Mesodermal cell (in vitro differentiated cells): ENCODE measurements around the gene GABRG3.

Source experiments
- H3K27ac ChIP-seq: 2 replicates; pipeline ENCODE4 v1.7.0; 2013; ENCODE audit warnings: mild to moderate bottlenecking, low read depth, low read length, moderate library complexity; ENCODE audit not compliant: severe bottlenecking
- H3K36me3 ChIP-seq: 2 replicates; pipeline ENCODE4 v1.7.1; 2013; ENCODE audit warnings: mild to moderate bottlenecking, low read length, moderate library complexity; ENCODE audit not compliant: control insufficient read depth, insufficient read depth
- H3K4me1 ChIP-seq: one replicate; pipeline ENCODE4 v1.7.1; 2013; ENCODE audit warnings: mild to moderate bottlenecking, low read length; ENCODE audit not compliant: insufficient read depth, control insufficient read depth, poor library complexity, severe bottlenecking
- H3K4me3 ChIP-seq: 2 replicates; pipeline ENCODE4 v1.7.0; 2013; ENCODE audit warnings: low read length, control low read depth, mild to moderate bottlenecking; ENCODE audit not compliant: insufficient read depth, poor library complexity, severe bottlenecking; ENCODE audit errors: extremely low read depth
- H3K9me3 ChIP-seq: 2 replicates; pipeline ENCODE4 v1.7.1; 2013; ENCODE audit warnings: mild to moderate bottlenecking, low read length, moderate library complexity; ENCODE audit not compliant: control insufficient read depth
- WGBS, 2 experiments: methylation state at CpG; one replicate each; pipeline ENCODE4 v1.1.5; 2013; ENCODE audit warnings: missing lambda C conversion rate in 2 of 2; ENCODE audit not compliant: insufficient coverage in 2 of 2; 5-methylcytosine and 5-hydroxymethylcytosine counted together

Gene GABRG3

DNA sequence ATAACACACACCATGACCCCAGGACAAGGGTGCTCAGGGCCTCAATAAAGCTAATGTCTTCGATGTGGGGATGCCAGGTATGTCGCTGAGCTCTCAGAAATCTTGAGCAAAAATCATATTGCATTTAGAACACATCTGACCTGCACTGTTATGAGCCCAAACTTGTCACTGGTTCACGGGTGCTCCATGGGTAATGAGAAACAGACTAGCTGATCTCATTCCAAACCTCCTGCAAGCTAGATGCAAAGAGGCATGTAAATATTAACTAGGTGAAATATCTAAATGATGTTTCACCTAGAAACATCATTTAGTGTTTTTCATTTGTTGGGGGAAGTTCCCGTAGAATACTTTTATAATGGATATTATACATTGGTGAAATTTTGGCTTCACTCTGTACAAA, 578.8 kb downstream of the GABRG3 start:
- Histone ChIP-seq H3K27ac (no peak overlapping the region), H3K9me3 (no peaks in the 10 kb centered on the region), H3K4me3 (no peak overlapping the region), H3K4me1 (no peaks in the 10 kb centered on the region), H3K36me3 (no peaks in the 10 kb centered on the region)
- 98 to 100% methylated on average over 3 of the region's 4 CpGs for WGBS, 2 experiments

DNA sequence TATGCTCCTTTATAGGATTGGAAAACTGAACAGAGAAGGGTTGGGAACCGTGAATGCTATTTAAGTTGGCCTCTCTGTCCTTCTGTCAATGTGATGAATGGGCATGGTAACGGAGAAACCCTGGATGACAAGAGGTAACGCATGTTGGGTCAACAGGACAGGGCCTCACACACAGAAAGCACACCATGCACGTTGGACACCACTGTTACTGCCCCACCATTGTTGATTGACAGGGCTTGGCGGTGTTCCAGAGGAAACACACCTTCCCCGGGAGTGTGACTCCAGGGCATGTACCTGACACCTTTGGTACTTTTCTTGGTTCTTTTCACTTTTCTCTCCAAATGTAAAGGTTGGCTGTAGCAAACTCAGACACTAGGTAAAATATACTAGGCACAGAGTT, 579.7 kb downstream of the GABRG3 start:
- no peak overlapping the region for H3K27ac ChIP-seq
- no peak overlapping the region for H3K4me3 ChIP-seq
- H3K4me1 ChIP-seq: no peaks in the 10 kb centered on the region
- no peaks in the 10 kb centered on the region for H3K36me3 ChIP-seq
- H3K9me3 ChIP-seq: no peaks in the 10 kb centered on the region
- WGBS, 2 experiments: 86 to 90% methylated on average over 6 of the region's 6 CpGs

DNA sequence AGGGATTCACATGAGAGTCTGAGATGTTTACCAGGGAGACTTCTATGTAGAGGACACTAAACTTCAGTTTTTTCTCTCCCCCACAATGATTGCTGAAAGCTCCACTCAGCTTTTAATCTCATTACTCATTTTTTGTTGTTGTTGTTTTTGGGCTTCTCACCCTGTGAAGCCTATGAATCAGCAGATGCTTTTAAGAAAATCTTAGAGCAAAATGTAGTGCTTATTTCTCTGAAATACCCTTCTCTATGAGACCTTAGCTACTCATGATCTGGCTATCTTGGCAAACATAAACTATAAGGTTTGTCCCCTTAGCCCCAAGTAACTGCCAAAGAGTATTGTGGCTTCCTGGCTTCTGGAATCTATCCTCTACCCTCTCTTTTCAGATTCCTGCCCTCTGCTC, 590.8 kb downstream of the GABRG3 start:
- Histone ChIP-seq H3K27ac (no peak overlapping the region), H3K9me3 (no peaks in the 10 kb centered on the region), H3K36me3 (no peaks in the 10 kb centered on the region), H3K4me1 (peaks cover 13% of the 10 kb centered on the region), H3K4me3 (no peak overlapping the region)

GRCh38 chr15:27563765-27564370, 592.9 kb downstream of the GABRG3 start:
- Histone ChIP-seq H3K9me3 (no peaks in the 10 kb centered on the region), H3K27ac (no peak overlapping the region), H3K36me3 (no peaks in the 10 kb centered on the region), H3K4me1 (peaks cover 13% of the 10 kb centered on the region), H3K4me3 (no peak overlapping the region)
- WGBS, 2 experiments: 90% methylated on average over 2 of the region's 3 CpGs; no CpG with 5 or more reads in 1 of the 2 experiments

- Histone ChIP-seq H3K9me3 (no peaks in the 10 kb centered on the region), H3K4me1 (peaks cover 13% of the 10 kb centered on the region)
- WGBS, 2 experiments: no CpG with 5 or more reads among the region's 2 CpGs
Measured at GRCh38 chr15:27564656-27565055, 593.7 kb downstream of the GABRG3 start.

DNA sequence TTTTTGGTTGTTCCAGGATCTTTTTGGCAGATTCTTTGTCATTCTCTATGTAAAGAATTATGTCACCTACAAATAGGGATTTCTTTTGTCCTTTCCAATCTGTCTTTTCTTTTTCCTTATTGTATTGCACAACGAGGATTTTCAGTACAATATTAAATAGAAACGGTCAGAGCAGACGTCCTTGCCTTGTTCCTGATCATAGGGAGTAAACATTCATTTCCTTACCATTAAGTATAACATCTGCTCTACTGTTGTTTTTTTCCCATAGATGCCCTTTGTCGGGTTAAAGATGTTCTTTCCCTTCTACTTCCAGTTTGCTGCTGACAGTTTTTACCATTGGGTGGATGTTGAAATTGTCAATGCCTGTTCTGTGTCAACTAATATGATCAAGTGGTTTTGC, 599.8 kb downstream of the GABRG3 start:
- 65 to 100% methylated on average over 3 to 4 of the region's 4 CpGs for WGBS, 2 experiments

More at GRCh38 chr15:27564656-27565055, 593.7 kb downstream of the GABRG3 start:
- H3K4me3 ChIP-seq: no peak overlapping the region
- no peaks in the 10 kb centered on the region for H3K36me3 ChIP-seq
- no peak overlapping the region for H3K27ac ChIP-seq

DNA sequence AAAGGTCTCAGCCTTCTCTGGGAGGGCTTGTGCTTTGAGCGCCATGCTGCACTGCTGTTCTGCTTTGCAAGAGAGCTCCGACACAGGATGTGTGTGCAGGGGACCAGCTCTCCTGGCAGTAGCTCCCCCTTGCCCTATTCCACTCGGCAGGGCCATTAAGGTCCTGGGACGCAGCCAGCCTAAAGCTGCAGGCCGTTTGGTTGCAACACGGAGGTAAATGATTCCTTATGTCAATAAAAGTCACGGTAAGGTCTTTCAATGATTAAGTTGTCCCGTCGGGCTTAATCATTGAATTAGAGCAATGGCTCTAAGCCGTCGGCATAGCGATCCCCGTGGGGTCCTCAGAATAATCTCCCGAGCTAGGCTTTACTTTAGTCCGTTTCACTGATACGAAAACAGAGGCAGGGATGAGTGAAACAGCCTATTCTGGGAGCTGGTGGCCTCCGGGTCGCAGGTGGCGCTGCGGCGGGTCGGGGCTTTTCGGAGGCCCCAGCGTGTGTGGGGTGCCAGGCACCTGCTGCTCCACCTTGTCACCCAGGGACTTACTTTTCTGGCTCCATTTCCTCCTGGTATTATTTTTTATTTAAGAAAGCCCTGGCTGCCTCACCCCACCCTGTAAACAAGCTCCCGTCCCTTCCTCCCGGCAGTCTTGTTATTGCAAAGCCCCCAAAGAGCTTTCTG, 603.0 kb downstream of the GABRG3 start:
- Histone ChIP-seq H3K9me3 (no peaks in the 10 kb centered on the region), H3K4me1 (no peaks in the 10 kb centered on the region), H3K36me3 (no peaks in the 10 kb centered on the region), H3K4me3 (no peak overlapping the region), H3K27ac (no peak overlapping the region)
- WGBS, 2 experiments: 88 to 91% methylated on average over 19 to 25 of the region's 26 CpGs

More for the DNA sequence above, 599.8 kb downstream of the GABRG3 start:
- H3K27ac ChIP-seq: no peak overlapping the region
- H3K4me3 ChIP-seq: no peak overlapping the region
- no peaks in the 10 kb centered on the region for H3K36me3 ChIP-seq
- H3K4me1 ChIP-seq: peaks cover 6% of the 10 kb centered on the region
- no peaks in the 10 kb centered on the region for H3K9me3 ChIP-seq

GRCh38 chr15:27574541-27575054, 603.6 kb downstream of the GABRG3 start:
- Histone ChIP-seq H3K36me3 (no peaks in the 10 kb centered on the region), H3K4me3 (no peak overlapping the region), H3K27ac (no peak overlapping the region), H3K4me1 (no peaks in the 10 kb centered on the region), H3K9me3 (no peaks in the 10 kb centered on the region)
- 94 to 98% methylated on average over 12 to 16 of the region's 20 CpGs for WGBS, 2 experiments

DNA sequence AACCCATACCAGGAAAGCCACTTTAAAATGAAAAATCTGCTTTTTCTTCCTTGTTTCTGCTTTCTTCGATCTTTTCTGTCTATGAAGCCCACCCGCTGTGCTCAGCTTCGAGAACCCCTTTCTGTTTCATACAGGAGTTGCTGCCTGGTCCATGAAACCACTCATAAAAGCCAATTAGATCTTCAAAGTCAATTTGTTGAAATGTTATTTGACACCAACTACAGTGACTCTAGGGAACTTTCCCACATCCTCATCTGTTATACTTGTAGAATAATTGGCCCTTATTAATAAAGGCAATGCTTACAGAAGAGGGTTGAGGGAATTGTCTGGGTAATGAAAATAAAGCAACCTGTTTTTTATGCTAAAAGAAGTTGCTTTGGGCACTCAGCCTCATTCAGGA, 604.5 kb downstream of the GABRG3 start:
- Histone ChIP-seq H3K9me3 (no peaks in the 10 kb centered on the region), H3K4me3 (no peak overlapping the region), H3K27ac (no peak overlapping the region), H3K4me1 (no peaks in the 10 kb centered on the region), H3K36me3 (no peaks in the 10 kb centered on the region)
- 90 to 95% methylated on average over 3 of the region's 3 CpGs for WGBS, 2 experiments

DNA sequence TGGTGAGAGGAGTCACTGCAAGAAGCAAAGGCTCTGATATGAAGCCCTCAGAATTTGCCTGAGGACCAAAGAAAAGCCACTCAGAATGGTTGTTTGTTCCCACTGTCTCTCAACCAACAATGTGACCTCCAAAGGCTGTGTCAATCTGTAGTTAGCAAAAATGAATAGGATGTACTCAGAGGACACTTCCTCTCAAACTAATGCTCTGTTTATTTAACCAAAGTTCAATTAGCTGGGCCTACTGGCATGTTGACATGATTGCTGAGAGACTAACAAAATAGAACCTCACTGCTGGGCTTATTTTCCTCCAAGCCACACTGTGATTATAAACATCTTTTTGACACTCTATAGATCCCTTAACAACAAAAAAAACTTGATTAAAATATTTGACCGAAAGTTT, 605.6 kb downstream of the GABRG3 start:
- WGBS, 2 experiments: no CpG with 5 or more reads among the region's 1 CpG
- Histone ChIP-seq H3K9me3 (no peaks in the 10 kb centered on the region), H3K4me3 (no peak overlapping the region), H3K36me3 (no peaks in the 10 kb centered on the region), H3K4me1 (no peaks in the 10 kb centered on the region), H3K27ac (no peak overlapping the region)

DNA sequence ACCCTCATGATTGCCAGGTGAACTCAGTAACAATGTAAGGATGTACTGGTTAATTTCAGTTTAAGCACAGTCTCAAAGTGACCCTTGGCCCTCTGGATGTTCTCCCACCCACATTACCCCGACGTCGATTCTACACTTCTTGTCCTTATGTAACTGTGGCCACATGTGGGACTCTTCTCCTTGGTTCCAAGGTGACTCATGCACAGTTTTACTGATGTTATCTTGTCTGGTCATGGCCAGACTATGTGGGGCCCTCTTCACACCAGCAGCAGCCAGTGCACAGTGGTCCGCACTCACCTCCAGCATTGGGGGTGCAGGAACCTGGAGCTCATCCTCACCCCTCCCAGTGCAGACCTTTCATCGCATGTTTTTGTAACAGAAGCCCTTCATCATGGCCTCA, 608.8 kb downstream of the GABRG3 start:
- H3K9me3 ChIP-seq: no peaks in the 10 kb centered on the region
- H3K36me3 ChIP-seq: no peaks in the 10 kb centered on the region
- H3K4me3 ChIP-seq: no peak overlapping the region
- 98% methylated on average over 5 of the region's 5 CpGs for WGBS, 2 experiments
- H3K27ac ChIP-seq: no peak overlapping the region
- H3K4me1 ChIP-seq: peaks cover 7% of the 10 kb centered on the region
